Eye (tissue), 1 donor: ENCODE results near the gene CFAP97D2.
"Not testable (repeated sequence)": the region's sequence is repeated elsewhere in the genome, so short reads cannot be mapped to it uniquely, and the experiment has no call there.

Experiments
- DNase-seq: peaks from one replicate; pipeline ENCODE4 v3.0.0-alpha.2; 2015

CFAP97D2 gene

DNA sequence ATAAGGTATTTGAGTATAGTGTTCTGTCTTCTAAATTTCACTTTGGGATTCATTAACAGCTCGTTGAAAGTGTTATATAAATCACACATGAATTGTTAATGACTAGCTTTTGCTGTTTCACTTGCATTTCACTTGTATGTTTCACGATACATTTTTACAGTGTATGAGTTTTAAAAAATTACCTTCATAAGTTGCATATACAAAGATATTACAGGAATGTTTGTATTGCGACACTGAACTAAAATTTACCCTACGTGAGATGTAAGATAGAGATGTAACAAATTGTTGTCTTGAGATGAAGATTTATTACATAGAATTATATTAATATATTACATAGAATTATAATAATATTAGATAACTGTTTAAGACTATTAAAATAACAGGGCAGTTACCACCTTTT, 57.2 kb downstream of the CFAP97D2 start:
- DNase-seq = no peak

DNA sequence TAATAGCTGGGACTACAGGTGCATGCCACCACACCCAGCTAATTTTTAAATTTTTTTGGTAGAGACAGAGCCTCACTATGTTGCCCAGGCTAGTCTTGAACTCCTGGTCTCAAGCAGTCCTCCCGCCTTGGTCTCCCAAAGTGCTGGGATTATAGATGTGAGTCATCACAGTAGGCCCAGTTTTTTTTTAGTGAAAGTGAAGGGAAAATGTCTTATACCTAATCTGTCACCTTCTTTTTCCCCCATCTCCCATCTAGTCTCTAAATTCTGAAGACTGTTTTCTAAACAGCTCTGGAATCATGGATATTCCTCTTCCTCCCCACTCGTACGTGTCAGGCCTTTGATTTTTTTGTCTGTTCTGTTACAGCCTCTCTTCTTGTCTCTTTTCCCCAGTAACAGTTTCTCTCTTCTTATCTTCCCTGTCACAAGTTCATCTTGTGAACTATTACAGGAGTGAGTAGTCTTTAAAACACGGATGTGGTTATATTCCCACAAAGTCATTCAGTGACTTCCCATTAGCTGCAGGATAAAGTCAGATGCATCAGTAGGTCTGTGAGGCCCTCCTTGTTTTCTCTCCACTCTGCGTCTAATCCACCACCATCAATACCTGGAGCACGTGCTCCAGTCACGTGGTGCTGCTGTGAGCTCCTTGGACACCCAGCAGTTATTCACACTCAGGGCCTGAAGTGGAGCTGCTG, 58.5 kb downstream of the CFAP97D2 start:
- DNase-seq = no peak

GRCh38 chr13:114241918-114242317, 62.9 kb downstream of the CFAP97D2 start:
- DNase-seq = no peak

- DNase-seq = no peak
Observed at GRCh38 chr13:114243971-114244370, 64.9 kb downstream of the CFAP97D2 start.

DNA sequence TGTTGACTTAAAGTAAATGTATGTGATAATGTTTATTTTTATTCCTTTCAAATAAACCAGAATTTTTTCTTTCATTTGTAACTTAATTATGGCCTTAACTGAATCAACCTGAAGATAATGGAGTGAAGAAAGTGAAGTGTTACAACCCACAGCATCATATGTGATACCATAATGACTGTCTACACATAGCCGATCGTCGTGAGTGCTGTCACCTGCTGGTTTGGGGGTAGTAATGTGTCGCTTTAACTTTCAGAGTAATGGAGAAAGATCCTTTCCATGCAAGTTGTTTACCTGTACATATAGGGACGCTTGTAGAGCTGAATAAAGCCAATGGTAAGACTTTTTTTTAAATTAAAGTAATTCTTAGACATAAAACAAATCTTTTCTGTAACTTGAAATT, 65.6 kb downstream of the CFAP97D2 start:
- DNase-seq = no peak

- DNase-seq = no peak
Observed at GRCh38 chr13:114248011-114248410, 69.0 kb downstream of the CFAP97D2 start.

GRCh38 chr13:114249077-114249476, 70.0 kb downstream of the CFAP97D2 start:
- DNase-seq = no peak

DNA sequence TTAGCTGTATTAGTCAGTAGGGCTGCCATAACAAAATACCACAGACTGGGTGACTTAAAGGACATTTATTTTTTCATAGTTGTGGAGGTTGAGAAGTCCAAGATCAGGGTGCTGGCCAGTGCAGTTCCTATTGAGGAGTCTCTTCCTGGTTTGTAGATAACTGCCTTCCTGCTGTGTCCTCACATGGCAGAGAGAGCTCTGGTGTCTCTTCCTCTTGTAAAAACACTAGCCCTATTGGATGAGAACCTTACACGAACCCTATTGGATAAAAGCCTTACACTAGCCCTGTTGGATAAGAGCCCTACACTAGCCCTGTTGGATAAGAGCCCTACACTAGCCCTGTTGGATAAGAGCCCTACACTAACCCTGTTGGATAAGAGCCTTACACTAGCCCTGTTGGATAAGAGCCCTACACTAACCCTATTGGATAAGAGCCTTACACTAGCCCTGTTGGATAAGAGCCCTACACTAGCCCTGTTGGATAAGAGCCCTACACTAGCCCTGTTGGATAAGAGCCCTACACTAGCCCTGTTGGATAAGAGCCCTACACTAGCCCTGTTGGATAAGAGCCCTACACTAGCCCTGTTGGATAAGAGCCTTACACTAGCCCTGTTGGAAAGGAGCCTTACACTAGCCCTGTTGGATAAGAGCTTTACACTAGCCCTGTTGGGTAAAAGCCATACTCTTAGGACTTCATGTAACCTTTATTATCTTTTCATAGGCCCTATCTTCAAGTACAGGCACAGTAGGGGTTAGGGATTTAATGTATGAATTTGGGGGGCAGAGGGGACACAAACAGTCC, 72.8 kb downstream of the CFAP97D2 start:
- not testable (repeated sequence) for DNase-seq

DNA sequence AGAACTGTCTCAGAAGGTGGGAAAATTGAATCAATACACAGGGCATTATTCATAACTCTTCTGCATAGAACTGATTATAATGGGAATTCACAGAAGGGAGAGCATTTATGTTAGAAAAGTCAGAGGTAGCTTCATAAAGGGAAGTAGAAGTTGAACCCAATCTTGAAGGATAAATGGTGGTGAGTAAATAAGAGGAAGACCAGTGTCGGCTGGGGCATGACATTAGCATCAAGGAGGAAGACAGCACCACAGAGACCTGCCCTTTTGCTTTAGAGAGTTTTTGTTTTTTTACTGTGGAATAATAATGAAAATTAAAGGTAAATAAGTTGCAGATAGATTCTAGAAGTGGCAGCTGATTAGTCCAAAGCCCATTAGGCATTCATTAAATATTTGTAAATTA, 77.5 kb downstream of the CFAP97D2 start:
- DNase-seq = no peak

DNA sequence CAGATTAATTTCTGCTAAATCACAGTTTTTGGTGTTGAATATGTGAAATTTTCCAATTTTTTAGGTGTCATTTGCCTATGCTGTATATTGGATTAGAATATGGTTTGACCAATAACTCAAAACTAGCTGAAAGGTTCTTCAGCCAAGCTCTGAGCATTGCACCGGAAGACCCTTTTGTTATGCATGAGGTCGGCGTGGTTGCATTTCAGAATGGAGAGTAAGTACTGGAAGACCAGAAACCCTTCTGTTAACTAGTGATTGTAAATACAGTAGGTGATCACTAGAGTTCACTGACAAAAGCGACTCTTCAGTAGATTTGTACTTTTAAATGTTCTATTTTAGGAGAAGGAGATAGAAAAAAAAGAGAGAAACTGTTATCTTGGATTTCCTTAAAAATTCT, 78.0 kb downstream of the CFAP97D2 start:
- DNase-seq = no peak

DNA sequence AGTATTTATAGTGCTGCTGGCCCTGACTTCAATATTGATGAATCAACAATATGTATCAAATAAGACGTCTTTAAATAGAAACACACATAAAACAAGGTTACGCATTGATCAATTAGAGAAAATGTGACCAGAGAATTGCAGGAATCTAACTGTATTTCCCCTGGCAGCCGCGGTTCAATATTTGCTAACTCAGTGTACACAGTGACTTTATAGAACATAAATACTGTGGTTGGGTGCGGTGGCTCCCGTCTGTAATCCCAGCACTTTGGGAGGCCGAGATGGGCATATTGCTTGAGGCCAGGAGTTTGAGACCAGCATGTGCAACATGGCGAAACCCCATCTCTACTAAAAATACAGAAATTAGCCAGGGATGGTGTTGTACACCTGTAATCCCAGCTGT, 79.5 kb downstream of the CFAP97D2 start:
- no peak for DNase-seq

DNA sequence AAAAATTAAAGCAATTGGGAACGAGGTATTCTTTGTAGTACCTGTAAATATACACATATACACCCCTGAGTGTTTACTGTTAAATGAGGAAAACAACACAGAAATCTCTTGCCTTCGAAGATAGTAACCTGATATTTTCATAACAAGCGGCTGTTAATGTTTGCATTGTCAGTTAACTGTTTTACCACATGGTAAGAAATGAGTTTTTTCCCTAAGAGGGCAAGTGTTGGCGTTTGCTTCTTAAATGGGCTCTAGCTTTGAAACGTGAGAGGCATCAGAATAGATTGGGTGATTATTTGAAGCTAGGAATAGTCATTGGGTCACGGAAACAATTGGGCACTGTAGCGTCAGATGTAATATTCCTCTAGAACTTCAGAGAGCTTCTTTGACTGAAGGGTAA, 80.3 kb downstream of the CFAP97D2 start:
- no peak for DNase-seq

DNA sequence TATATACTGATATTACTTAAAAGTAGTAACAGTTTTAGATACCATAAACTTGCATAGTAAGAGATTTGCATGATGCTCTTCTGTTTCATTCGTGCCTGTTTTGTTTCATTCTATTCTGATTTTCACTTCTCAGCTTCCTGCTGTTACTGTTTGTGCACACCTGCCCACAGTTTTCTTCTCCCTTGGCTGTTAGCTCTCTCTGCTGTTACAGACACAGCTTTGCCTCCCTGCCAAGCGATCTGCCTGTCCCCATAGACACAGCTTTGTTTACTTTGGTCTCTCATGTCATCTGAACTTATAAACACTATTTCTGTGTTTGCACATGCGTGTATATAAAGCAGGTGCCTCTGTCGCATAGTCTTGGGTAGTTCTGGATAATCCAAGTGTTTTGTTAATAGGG, 80.9 kb downstream of the CFAP97D2 start:
- DNase-seq = no peak

GRCh38 chr13:114260814-114261213, 81.8 kb downstream of the CFAP97D2 start:
- no peak for DNase-seq

- DNase-seq = no peak
Observed at GRCh38 chr13:114261328-114261965, 82.4 kb downstream of the CFAP97D2 start.

GRCh38 chr13:114263578-114263977, 84.5 kb downstream of the CFAP97D2 start:
- no peak for DNase-seq

GRCh38 chr13:114264313-114264712, 85.3 kb downstream of the CFAP97D2 start:
- DNase-seq = not testable (repeated sequence)

DNA sequence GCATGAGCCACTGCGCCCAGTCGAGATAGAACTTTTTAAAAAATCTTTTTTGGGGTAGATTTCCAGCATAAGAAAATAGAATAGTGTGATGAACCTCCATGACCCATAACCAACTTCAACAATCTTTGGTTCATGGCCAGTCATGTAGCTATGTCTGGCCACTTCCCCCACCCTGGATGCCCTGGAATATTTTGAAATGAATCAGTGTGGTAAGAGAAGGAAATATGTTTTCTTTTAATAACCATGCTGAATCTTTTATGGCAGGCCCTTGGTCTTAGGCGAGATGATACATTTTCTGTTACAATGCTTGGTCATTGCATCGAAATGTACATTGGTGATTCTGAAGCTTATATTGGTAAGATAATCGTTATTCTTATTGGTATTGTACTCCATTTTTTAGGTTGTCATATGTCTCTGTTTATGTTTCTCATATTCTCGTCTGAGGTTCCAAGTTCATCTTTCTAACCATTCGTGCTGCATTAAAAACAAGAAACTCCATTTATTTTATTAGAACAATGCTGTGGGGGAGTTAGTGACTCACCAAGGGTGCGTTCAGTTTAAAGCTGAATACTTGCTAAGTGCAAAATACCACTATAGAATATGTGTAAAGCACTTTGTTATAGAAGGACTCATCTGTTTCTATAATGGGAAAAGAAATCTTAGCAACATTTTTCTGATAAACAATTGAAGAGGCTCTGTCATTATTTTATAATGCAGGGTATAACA, 86.0 kb downstream of the CFAP97D2 start:
- no peak for DNase-seq

GRCh38 chr13:114266241-114266640, 87.2 kb downstream of the CFAP97D2 start:
- DNase-seq = no peak

DNA sequence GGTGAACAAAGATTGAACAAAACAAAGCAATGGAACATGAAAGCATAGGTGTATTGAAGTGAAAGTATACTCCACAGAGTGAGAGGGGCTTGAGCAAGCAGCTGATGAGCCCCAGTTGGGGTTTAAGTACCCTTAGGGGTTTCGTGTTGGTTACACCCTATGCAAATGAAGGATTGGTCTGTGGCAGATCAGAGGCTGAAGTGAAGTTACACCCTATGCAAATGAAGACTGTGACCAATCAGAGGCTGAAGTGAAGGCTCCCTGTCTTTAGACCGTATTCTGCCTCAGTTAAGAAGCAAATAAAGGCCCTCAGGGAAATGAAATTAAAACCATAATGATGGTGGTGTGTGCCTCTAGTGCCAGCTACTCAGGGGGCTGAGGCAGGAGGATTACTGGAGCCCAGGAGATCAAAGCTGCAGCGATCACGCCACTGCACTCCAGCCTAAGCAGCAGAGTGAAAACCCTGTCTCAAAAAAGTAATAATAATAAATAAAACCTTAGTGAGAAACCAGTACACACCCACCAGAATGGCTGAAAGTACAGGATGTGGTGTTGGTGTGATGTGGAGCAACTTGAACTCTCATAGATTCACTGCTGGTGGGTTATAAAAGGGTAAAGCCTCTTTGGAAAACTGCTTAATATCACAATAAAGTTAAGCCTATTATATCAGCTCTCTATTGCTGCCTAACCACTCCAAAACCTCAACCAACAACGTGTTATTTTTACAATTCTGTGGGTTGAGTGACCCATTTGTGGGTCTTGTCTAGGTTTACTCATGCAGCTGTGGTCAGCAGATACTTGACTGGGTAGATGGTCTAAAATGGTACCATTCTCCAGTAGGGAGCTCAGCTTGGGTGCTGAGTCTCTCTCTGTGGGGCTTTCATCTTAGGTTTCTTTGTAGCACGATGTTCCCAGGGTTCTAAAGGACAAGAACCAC, 89.6 kb downstream of the CFAP97D2 start:
- DNase-seq = no peak

GRCh38 chr13:114269281-114269770, 90.3 kb downstream of the CFAP97D2 start:
- DNase-seq = no peak
